WTC11 (cell line): ENCODE data around the gene SECISBP2L. TPM values are rescaled to one million over a fixed set of nuclear protein-coding genes. Genes with fewer than 3 reads are reported as not detected.

Experiments
- ATAC-seq: fragments of 200-7000 bp; cut with Tn5 transposase; 2 replicates; pipeline ENCODE4 v1.10.0; 2021; ENCODE audit warnings: mild to moderate bottlenecking, moderate library complexity
- CTCF ChIA-PET: fragments of 300-600 bp; sonication (Branson Sonifier 250); formaldehyde crosslinking; loops from one replicate; lab custom pipeline; 2021; ENCODE audit warnings: antibody characterized with exemption; lab: Charles Lee
- POLR2A ChIA-PET: fragments of 350-600 bp; sonication (Branson Sonifier 250); formaldehyde crosslinking; loops from one replicate; lab custom pipeline; 2021; ENCODE audit warnings: antibody characterized with exemption; lab: Charles Lee
- DNase-seq: peaks from one replicate; pipeline ENCODE4 v3.0.0; 2021; ENCODE audit warnings: low spot score
- H3K27ac Mint-ChIP-seq: 2 replicates; pipeline ENCODE4 v1.8.0; 2021; ENCODE audit warnings: mixed read lengths
- H3K27me3 Mint-ChIP-seq: 2 replicates; pipeline ENCODE4 v1.8.0; 2021; ENCODE audit warnings: low read depth, mild to moderate bottlenecking, moderate library complexity, mixed read lengths
- H3K36me3 Mint-ChIP-seq: 2 replicates; pipeline ENCODE4 v1.8.0; 2021; ENCODE audit warnings: mixed read lengths
- H3K4me1 Mint-ChIP-seq: 2 replicates; pipeline ENCODE4 v1.8.0; 2022; ENCODE audit warnings: mixed read lengths
- H3K4me3 Mint-ChIP-seq: 2 replicates; pipeline ENCODE4 v1.8.0; 2021; ENCODE audit warnings: mild to moderate bottlenecking, moderate library complexity, mixed read lengths
- H3K9me3 Mint-ChIP-seq: 2 replicates; pipeline ENCODE4 v1.8.0; 2021; ENCODE audit warnings: mixed read lengths
- ATF2 ChIP-seq: sonication (generic); formaldehyde crosslinking; IDR thresholded peaks from 2 replicates; pipeline ENCODE4 v1.8.1; 2022; ENCODE audit warnings: low read depth, missing genetic modification reagents, borderline replicate concordance
- GRHL2 ChIP-seq: fragments of 250-450 bp; sonication (Bioruptor Pico); IDR thresholded peaks from 2 replicates; pipeline ENCODE4 v1.8.0; 2022; ENCODE audit warnings: mild to moderate bottlenecking, moderate library complexity; ENCODE audit not compliant: insufficient replicate concordance, severe bottlenecking
- IRF2 ChIP-seq: sonication (generic); formaldehyde crosslinking; IDR thresholded peaks from 2 replicates; pipeline ENCODE4 v1.8.0; 2022; ENCODE audit warnings: low read depth, missing genetic modification reagents, borderline replicate concordance
- KAT7 ChIP-seq: sonication (generic); formaldehyde crosslinking; IDR thresholded peaks from 2 replicates; pipeline ENCODE4 v1.8.1; 2023; ENCODE audit warnings: missing genetic modification reagents, mild to moderate bottlenecking, borderline replicate concordance
- MAX ChIP-seq: sonication (generic); formaldehyde crosslinking; IDR thresholded peaks from 2 replicates; pipeline ENCODE4 v1.8.0; 2022; ENCODE audit warnings: mild to moderate bottlenecking, missing genetic modification reagents
- NR2C2 ChIP-seq: sonication (generic); formaldehyde crosslinking; IDR thresholded peaks from 2 replicates; pipeline ENCODE4 v1.8.0; 2022; ENCODE audit warnings: mild to moderate bottlenecking, missing genetic modification reagents
- TEAD1 ChIP-seq: sonication (generic); formaldehyde crosslinking; IDR thresholded peaks from 2 replicates; pipeline ENCODE4 v1.8.0; 2022; ENCODE audit warnings: mild to moderate bottlenecking, missing genetic modification reagents
- ZNF121 ChIP-seq: sonication (generic); formaldehyde crosslinking; IDR thresholded peaks from 2 replicates; pipeline ENCODE4 v1.8.0; 2023; ENCODE audit warnings: missing genetic modification reagents
- ZNF263 ChIP-seq: sonication (generic); formaldehyde crosslinking; IDR thresholded peaks from 2 replicates; pipeline ENCODE4 v1.8.1; 2022; ENCODE audit warnings: low read depth, mild to moderate bottlenecking, moderate library complexity, missing genetic modification reagents
- ZNF317 ChIP-seq: sonication (generic); formaldehyde crosslinking; IDR thresholded peaks from 2 replicates; pipeline ENCODE4 v1.8.1; 2023; ENCODE audit warnings: low read depth, mild to moderate bottlenecking, moderate library complexity, missing genetic modification reagents, borderline replicate concordance
- ZNF416 ChIP-seq: fragments of 250-450 bp; sonication (Bioruptor Pico); IDR thresholded peaks from 2 replicates; pipeline ENCODE4 v1.9.0; 2021; ENCODE audit warnings: mild to moderate bottlenecking, inconsistent platforms
- ZNF423 ChIP-seq: fragments of 250-450 bp; sonication (Bioruptor Pico); IDR thresholded peaks from 2 replicates; pipeline ENCODE4 v2.1.2; 2022; ENCODE audit warnings: mild to moderate bottlenecking, moderate library complexity
- ZNF532 ChIP-seq: fragments of 250-450 bp; sonication (Bioruptor Pico); IDR thresholded peaks from 2 replicates; pipeline ENCODE4 v1.9.0; 2021; ENCODE audit warnings: mild to moderate bottlenecking, borderline replicate concordance
- total RNA-seq: library from RNA; stranded (reverse); gene quantifications from 3 replicates; pipeline ENCODE4 v1.2.3, GENCODE V29; 2021
- TF ChIP-seq, protein P1 (sequence below): sonication (generic); formaldehyde crosslinking; IDR thresholded peaks from 2 replicates; pipeline ENCODE4 v1.8.1; 2023; ENCODE audit warnings: mild to moderate bottlenecking, missing genetic modification reagents, borderline replicate concordance
- TF ChIP-seq, protein P2 (sequence below): sonication (generic); formaldehyde crosslinking; IDR thresholded peaks from 2 replicates; pipeline ENCODE4 v1.8.1; 2022; ENCODE audit warnings: mild to moderate bottlenecking, moderate library complexity, missing genetic modification reagents
- TF ChIP-seq, protein P3 (sequence below): sonication (generic); formaldehyde crosslinking; IDR thresholded peaks from 2 replicates; pipeline ENCODE4 v1.8.0; 2022; ENCODE audit warnings: mild to moderate bottlenecking, missing genetic modification reagents
- TF ChIP-seq, protein P4 (sequence below): fragments of 250-450 bp; sonication (Bioruptor Pico); IDR thresholded peaks from 2 replicates; pipeline ENCODE4 v1.9.0; 2021; ENCODE audit warnings: moderate library complexity, mild to moderate bottlenecking, inconsistent platforms, borderline replicate concordance

SECISBP2L gene
- total RNA-seq, 1 experiment from 2014 or later, result 30.4 TPM

- ATAC-seq, result no peak
- TF ChIP-seq ATF2 (CRISPR knock-in tag) (no peak), ZNF317 (CRISPR knock-in tag) (no peak), ZNF416 (no peak), ZNF263 (no peak), MAX (CRISPR knock-in tag) (no peak), ZNF423 (CRISPR knock-in tag) (no peak), KAT7 (CRISPR knock-in tag) (no peak), NR2C2 (CRISPR knock-in tag) (no peak), ZNF532 (no peak), TEAD1 (no peak), ZNF121 (CRISPR knock-in tag) (no peak), GRHL2 (CRISPR knock-in tag) (no peak), IRF2 (no peak)
- TF ChIP-seq, protein P1, sequence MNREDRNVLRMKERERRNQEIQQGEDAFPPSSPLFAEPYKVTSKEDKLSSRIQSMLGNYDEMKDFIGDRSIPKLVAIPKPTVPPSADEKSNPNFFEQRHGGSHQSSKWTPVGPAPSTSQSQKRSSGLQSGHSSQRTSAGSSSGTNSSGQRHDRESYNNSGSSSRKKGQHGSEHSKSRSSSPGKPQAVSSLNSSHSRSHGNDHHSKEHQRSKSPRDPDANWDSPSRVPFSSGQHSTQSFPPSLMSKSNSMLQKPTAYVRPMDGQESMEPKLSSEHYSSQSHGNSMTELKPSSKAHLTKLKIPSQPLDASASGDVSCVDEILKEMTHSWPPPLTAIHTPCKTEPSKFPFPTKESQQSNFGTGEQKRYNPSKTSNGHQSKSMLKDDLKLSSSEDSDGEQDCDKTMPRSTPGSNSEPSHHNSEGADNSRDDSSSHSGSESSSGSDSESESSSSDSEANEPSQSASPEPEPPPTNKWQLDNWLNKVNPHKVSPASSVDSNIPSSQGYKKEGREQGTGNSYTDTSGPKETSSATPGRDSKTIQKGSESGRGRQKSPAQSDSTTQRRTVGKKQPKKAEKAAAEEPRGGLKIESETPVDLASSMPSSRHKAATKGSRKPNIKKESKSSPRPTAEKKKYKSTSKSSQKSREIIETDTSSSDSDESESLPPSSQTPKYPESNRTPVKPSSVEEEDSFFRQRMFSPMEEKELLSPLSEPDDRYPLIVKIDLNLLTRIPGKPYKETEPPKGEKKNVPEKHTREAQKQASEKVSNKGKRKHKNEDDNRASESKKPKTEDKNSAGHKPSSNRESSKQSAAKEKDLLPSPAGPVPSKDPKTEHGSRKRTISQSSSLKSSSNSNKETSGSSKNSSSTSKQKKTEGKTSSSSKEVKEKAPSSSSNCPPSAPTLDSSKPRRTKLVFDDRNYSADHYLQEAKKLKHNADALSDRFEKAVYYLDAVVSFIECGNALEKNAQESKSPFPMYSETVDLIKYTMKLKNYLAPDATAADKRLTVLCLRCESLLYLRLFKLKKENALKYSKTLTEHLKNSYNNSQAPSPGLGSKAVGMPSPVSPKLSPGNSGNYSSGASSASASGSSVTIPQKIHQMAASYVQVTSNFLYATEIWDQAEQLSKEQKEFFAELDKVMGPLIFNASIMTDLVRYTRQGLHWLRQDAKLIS (CRISPR knock-in tag), result no peak
- TF ChIP-seq, protein P2, sequence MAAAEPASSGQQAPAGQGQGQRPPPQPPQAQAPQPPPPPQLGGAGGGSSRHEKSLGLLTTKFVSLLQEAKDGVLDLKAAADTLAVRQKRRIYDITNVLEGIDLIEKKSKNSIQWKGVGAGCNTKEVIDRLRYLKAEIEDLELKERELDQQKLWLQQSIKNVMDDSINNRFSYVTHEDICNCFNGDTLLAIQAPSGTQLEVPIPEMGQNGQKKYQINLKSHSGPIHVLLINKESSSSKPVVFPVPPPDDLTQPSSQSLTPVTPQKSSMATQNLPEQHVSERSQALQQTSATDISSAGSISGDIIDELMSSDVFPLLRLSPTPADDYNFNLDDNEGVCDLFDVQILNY, result no peak
- TF ChIP-seq, protein P3, sequence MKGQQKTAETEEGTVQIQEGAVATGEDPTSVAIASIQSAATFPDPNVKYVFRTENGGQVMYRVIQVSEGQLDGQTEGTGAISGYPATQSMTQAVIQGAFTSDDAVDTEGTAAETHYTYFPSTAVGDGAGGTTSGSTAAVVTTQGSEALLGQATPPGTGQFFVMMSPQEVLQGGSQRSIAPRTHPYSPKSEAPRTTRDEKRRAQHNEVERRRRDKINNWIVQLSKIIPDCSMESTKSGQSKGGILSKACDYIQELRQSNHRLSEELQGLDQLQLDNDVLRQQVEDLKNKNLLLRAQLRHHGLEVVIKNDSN (CRISPR knock-in tag), result no peak
- TF ChIP-seq, protein P4, sequence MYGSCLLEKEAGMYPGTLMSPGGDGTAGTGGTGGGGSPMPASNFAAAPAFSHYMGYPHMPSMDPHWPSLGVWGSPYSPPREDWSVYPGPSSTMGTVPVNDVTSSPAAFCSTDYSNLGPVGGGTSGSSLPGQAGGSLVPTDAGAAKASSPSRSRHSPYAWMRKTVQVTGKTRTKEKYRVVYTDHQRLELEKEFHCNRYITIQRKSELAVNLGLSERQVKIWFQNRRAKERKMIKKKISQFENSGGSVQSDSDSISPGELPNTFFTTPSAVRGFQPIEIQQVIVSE (CRISPR knock-in tag), result no peak
- Mint-ChIP-seq H3K27ac (no peak overlapping the region), H3K9me3 (peaks cover 42% of the 10 kb centered on the region), H3K4me1 (no peaks in the 10 kb centered on the region), H3K36me3 (no peaks in the 10 kb centered on the region; the same call in 1 of the 2 replicates), H3K4me3 (no peak overlapping the region), H3K27me3 (no peaks in the 10 kb centered on the region; the same call in 1 of the 2 replicates)
- ChIA-PET POLR2A (no interaction called here), CTCF (no interaction called here)
- DNase-seq, result no peak
Measured at GRCh38 chr15:49052662-49053061, 6.4 kb upstream of the SECISBP2L start.
